Natural killer cell (primary cell): ENCODE data around the gene SSH2. TPM values are rescaled to one million over a fixed set of nuclear protein-coding genes. Genes with fewer than 3 reads are reported as not detected.

Experiments
- ATAC-seq, 3 donors: fragments of 150-1000 bp in 2 of 3; fragments of 200-7000 bp in 1 of 3; cut with Tn5 transposase; 1 replicate in 1 of 3; 2 replicates in 2 of 3; pipeline ENCODE4 v1.10.0; 2021; ENCODE audit warnings: mild to moderate bottlenecking in 2 of 3, moderate library complexity in 2 of 3
- DNase-seq, 2 donors: peaks; one replicate each; pipeline versions ENCODE4 v3.0.0 to v3.0.0-alpha.2; 2013 to 2021; ENCODE audit warnings: mixed read lengths in 1 of 2
- H3K27ac ChIP-seq: one replicate; pipeline ENCODE4 v1.5.1; 2013; ENCODE audit warnings: mild to moderate bottlenecking, low read length
- H3K27me3 ChIP-seq: one replicate; pipeline ENCODE4 v1.6.1; 2013; ENCODE audit warnings: low read length; ENCODE audit not compliant: control insufficient read depth, insufficient read depth
- H3K36me3 ChIP-seq: one replicate; pipeline ENCODE4 v1.6.1; 2013; ENCODE audit warnings: low read length; ENCODE audit not compliant: control insufficient read depth, insufficient read depth
- H3K4me1 ChIP-seq: one replicate; pipeline ENCODE4 v1.6.1; 2013; ENCODE audit warnings: low read length; ENCODE audit not compliant: control insufficient read depth, insufficient read depth
- H3K4me3 ChIP-seq: one replicate; pipeline ENCODE4 v1.5.1; 2013; ENCODE audit warnings: low read length
- H3K9me3 ChIP-seq: one replicate; pipeline ENCODE4 v1.6.1; 2013; ENCODE audit warnings: low read length; ENCODE audit not compliant: control insufficient read depth, insufficient read depth
- H3K27ac Mint-ChIP-seq, 2 donors: one replicate each; pipeline ENCODE4 v1.8.0; 2022; ENCODE audit warnings: mild to moderate bottlenecking in 2 of 2, mixed read lengths in 2 of 2, moderate library complexity in 1 of 2
- H3K27me3 Mint-ChIP-seq, 2 donors: one replicate each; pipeline ENCODE4 v1.8.0; 2022; ENCODE audit warnings: low read depth in 2 of 2, mixed read lengths in 2 of 2
- H3K36me3 Mint-ChIP-seq: one replicate; pipeline ENCODE4 v1.8.0; 2022; ENCODE audit warnings: mixed read lengths
- H3K4me1 Mint-ChIP-seq, 2 donors: one replicate each; pipeline ENCODE4 v1.8.0; 2022; ENCODE audit warnings: mixed read lengths in 2 of 2
- H3K4me3 Mint-ChIP-seq: one replicate; pipeline ENCODE4 v1.8.0; 2022; ENCODE audit warnings: mild to moderate bottlenecking, moderate library complexity, mixed read lengths
- H3K9me3 Mint-ChIP-seq, 2 donors: one replicate each; pipeline ENCODE4 v1.8.0; 2022; ENCODE audit warnings: mixed read lengths in 2 of 2
- WGBS: methylation state at CpG from one replicate; pipeline ENCODE4 v1.1.7; 2013; ENCODE audit warnings: missing lambda C conversion rate; ENCODE audit not compliant: insufficient coverage; 5-methylcytosine and 5-hydroxymethylcytosine counted together
- intact Hi-C: fragments of 100-400 bp; cut with micrococcal nuclease; formaldehyde crosslinking; loops from one replicate; pipeline ENCODE4 v1.14.2; 2022
- total RNA-seq, 4 donors: library from RNA; stranded (reverse); fragments of 120-200 nt in 1 of 4; gene quantifications; one replicate each; pipeline versions ENCODE4 v1.2.3 to v1.2.4, GENCODE V29; 2013 to 2022
- TF ChIP-seq, protein P1 (sequence below): fragments of 200-600 bp; IDR thresholded peaks from one replicate; pipeline ENCODE4 v1.8.0; 2022; ENCODE audit warnings: antibody characterized with exemption

Gene SSH2
- total RNA-seq, 3 donors from 2014 or later (not counting 1 experiment from before 2014, with no cell fraction given) = 124 to 166 (median 144) TPM

GRCh38 chr17:29833801-29834200 lies 96.2 kb downstream of the SSH2 start:
- DNase-seq (no peak), ATAC-seq (no peak)
- Mint-ChIP-seq H3K4me1 (peaks cover 11 to 14% of the 10 kb centered on the region in 2 donors), H3K27ac (no peak overlapping the region), H3K4me3 (no peak overlapping the region), H3K27me3 (no peaks in the 10 kb centered on the region), H3K36me3 (no peaks in the 10 kb centered on the region), H3K9me3 (no peaks in the 10 kb centered on the region)
- TF ChIP-seq, protein P1, sequence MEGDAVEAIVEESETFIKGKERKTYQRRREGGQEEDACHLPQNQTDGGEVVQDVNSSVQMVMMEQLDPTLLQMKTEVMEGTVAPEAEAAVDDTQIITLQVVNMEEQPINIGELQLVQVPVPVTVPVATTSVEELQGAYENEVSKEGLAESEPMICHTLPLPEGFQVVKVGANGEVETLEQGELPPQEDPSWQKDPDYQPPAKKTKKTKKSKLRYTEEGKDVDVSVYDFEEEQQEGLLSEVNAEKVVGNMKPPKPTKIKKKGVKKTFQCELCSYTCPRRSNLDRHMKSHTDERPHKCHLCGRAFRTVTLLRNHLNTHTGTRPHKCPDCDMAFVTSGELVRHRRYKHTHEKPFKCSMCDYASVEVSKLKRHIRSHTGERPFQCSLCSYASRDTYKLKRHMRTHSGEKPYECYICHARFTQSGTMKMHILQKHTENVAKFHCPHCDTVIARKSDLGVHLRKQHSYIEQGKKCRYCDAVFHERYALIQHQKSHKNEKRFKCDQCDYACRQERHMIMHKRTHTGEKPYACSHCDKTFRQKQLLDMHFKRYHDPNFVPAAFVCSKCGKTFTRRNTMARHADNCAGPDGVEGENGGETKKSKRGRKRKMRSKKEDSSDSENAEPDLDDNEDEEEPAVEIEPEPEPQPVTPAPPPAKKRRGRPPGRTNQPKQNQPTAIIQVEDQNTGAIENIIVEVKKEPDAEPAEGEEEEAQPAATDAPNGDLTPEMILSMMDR = no peak
- WGBS = no CpG with 5 or more reads among the region's 1 CpG
- Histone ChIP-seq H3K27me3 (no peaks in the 10 kb centered on the region), H3K36me3 (no peaks in the 10 kb centered on the region), H3K4me3 (no peak overlapping the region), H3K4me1 (no peaks in the 10 kb centered on the region), H3K27ac (no peak overlapping the region), H3K9me3 (no peaks in the 10 kb centered on the region)
- intact Hi-C loops = no loop called here

GRCh38 chr17:29828676-29829284 lies 101.2 kb downstream of the SSH2 start:
- TF ChIP-seq, protein P1 = no peak
- Histone ChIP-seq H3K4me3 (no peak overlapping the region), H3K36me3 (no peaks in the 10 kb centered on the region), H3K4me1 (no peaks in the 10 kb centered on the region), H3K9me3 (no peaks in the 10 kb centered on the region), H3K27ac (no peak overlapping the region), H3K27me3 (no peaks in the 10 kb centered on the region)
- peaks cover 11 to 13% of the 10 kb centered on the region in 2 donors for H3K4me1 Mint-ChIP-seq
- ATAC-seq (no peak), DNase-seq (peak in 1 of 2 donors; percentile 55)
- no peaks in the 10 kb centered on the region for H3K9me3 Mint-ChIP-seq
- intact Hi-C loops = no loop called here
- H3K4me3 Mint-ChIP-seq = no peak overlapping the region
- H3K27me3 Mint-ChIP-seq = no peaks in the 10 kb centered on the region
- WGBS = 67% methylated on average over 2 of the region's 3 CpGs
- no peak overlapping the region for H3K27ac Mint-ChIP-seq
- no peaks in the 10 kb centered on the region for H3K36me3 Mint-ChIP-seq

DNA sequence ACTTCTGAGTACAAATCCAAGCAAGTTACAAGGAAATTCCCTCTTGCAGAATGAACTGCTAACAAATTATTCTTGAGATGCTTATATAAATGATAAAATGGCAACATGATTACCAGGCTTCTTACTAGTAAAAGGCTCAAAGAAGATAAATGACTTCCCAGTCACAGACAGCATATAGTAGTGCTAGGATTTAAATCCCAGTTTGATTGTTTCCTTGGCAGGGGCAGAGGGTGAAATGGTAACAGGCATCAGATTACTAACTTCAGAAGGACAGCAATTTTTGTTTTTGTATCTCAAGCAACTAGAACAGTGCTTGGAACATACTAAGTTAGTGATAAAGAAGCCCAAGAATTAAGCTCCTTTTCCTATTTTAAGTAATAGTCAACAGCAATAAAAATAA lies 102.8 kb downstream of the SSH2 start:
- Histone ChIP-seq H3K27me3 (no peaks in the 10 kb centered on the region), H3K4me1 (no peaks in the 10 kb centered on the region), H3K4me3 (no peak overlapping the region), H3K36me3 (no peaks in the 10 kb centered on the region), H3K9me3 (no peaks in the 10 kb centered on the region), H3K27ac (no peak overlapping the region)
- no peaks in the 10 kb centered on the region for H3K9me3 Mint-ChIP-seq
- DNase-seq (no peak), ATAC-seq (no peak)
- H3K4me3 Mint-ChIP-seq = no peak overlapping the region
- TF ChIP-seq, protein P1 = no peak
- H3K27me3 Mint-ChIP-seq = no peaks in the 10 kb centered on the region
- peaks cover 11 to 13% of the 10 kb centered on the region in 2 donors for H3K4me1 Mint-ChIP-seq
- no peaks in the 10 kb centered on the region for H3K36me3 Mint-ChIP-seq
- no peak overlapping the region for H3K27ac Mint-ChIP-seq
- intact Hi-C loops = no loop called here

GRCh38 chr17:29826114-29826692 lies 103.8 kb downstream of the SSH2 start:
- no peak for DNase-seq
- no peaks in the 10 kb centered on the region for H3K27me3 ChIP-seq
- no peaks in the 10 kb centered on the region for H3K36me3 ChIP-seq
- H3K4me3 Mint-ChIP-seq = no peak overlapping the region
- H3K27ac ChIP-seq = no peak overlapping the region
- TF ChIP-seq, protein P1 = no peak
- no peaks in the 10 kb centered on the region for H3K27me3 Mint-ChIP-seq
- intact Hi-C loops = no loop called here
- no peaks in the 10 kb centered on the region for H3K9me3 Mint-ChIP-seq
- WGBS = no CpG with 5 or more reads among the region's 2 CpGs
- H3K4me3 ChIP-seq = no peak overlapping the region
- H3K27ac Mint-ChIP-seq = no peak overlapping the region
- H3K4me1 Mint-ChIP-seq = peaks cover 10 to 13% of the 10 kb centered on the region in 2 donors
- ATAC-seq = no peak
- no peaks in the 10 kb centered on the region for H3K36me3 Mint-ChIP-seq
- H3K4me1 ChIP-seq = no peaks in the 10 kb centered on the region
- H3K9me3 ChIP-seq = no peaks in the 10 kb centered on the region
